SK-N-MC (cell line): ENCODE measurements around the gene MPG.

Experiments used
- EZH2 ChIP-seq: fragments of 200-600 bp; sonication (generic); IDR thresholded peaks from one replicate; pipeline ENCODE4 v1.6.1; 2017; ENCODE audit warnings: antibody characterized with exemption
- FOXP2 ChIP-seq: optimal IDR thresholded peaks from 2 replicates; pipeline ENCODE3; 2011; ENCODE audit warnings: mild to moderate bottlenecking, moderate library complexity; ENCODE audit not compliant: insufficient read depth; ENCODE audit errors: extremely low read length, control extremely low read depth
- POLR2AphosphoS5 ChIP-seq: IDR thresholded peaks from 2 replicates; pipeline ENCODE4 v1.6.1; 2012; ENCODE audit warnings: mild to moderate bottlenecking, low read depth, low read length, borderline replicate concordance

GRCh38 chr16:63998-64913, 13.8 kb upstream of the MPG start:
- TF ChIP-seq POLR2AphosphoS5 (no peak), EZH2 (no peak), FOXP2 (no peak)
